Effector memory CD4-positive, alpha-beta T cell (primary cell): ENCODE data around the gene DOHH.
"Not testable (repeated sequence)": the region's sequence is repeated elsewhere in the genome, so short reads cannot be mapped to it uniquely, and the experiment has no call there.

Experiments
- DNase-seq, 3 donors: peaks; one replicate each; pipeline ENCODE4 v3.0.0-alpha.2; 2020
- H3K27ac ChIP-seq: 2 replicates; pipeline ENCODE4 v1.7.0; 2013; ENCODE audit warnings: mild to moderate bottlenecking, low read length, moderate library complexity; ENCODE audit not compliant: insufficient read depth, poor library complexity, severe bottlenecking
- H3K27me3 ChIP-seq: replicated peaks from 2 replicates; pipeline ENCODE4 v1.7.0; 2013; ENCODE audit warnings: mild to moderate bottlenecking, low read length; ENCODE audit not compliant: insufficient read depth, control insufficient read depth, poor library complexity, severe bottlenecking
- H3K36me3 ChIP-seq: 2 replicates; pipeline ENCODE4 v1.7.0; 2013; ENCODE audit warnings: mild to moderate bottlenecking, low read length, moderate library complexity; ENCODE audit not compliant: control insufficient read depth, insufficient read depth
- H3K4me1 ChIP-seq: 2 replicates; pipeline ENCODE4 v1.7.0; 2013; ENCODE audit warnings: low read length, mild to moderate bottlenecking; ENCODE audit not compliant: control insufficient read depth, insufficient read depth, poor library complexity, severe bottlenecking
- H3K4me3 ChIP-seq: 2 replicates; pipeline ENCODE4 v1.7.0; 2013; ENCODE audit warnings: low read length, low read depth, mild to moderate bottlenecking; ENCODE audit not compliant: insufficient read depth, poor library complexity, severe bottlenecking
- H3K9me3 ChIP-seq: 2 replicates; pipeline ENCODE4 v1.7.0; 2013; ENCODE audit warnings: mild to moderate bottlenecking, low read length, moderate library complexity; ENCODE audit not compliant: control insufficient read depth

The DOHH gene

GRCh38 chr19:3452171-3452941, 48.1 kb downstream of the DOHH start:
- peaks cover 40% of the 10 kb centered on the region for H3K36me3 ChIP-seq
- H3K9me3 ChIP-seq, result no peaks in the 10 kb centered on the region
- no peak for DNase-seq
- H3K4me1 ChIP-seq, result no peaks in the 10 kb centered on the region
- H3K27me3 ChIP-seq, result no peaks in the 10 kb centered on the region
- H3K27ac ChIP-seq, result no peak overlapping the region
- no peak overlapping the region for H3K4me3 ChIP-seq

- Histone ChIP-seq H3K27ac (no peak overlapping the region), H3K27me3 (no peaks in the 10 kb centered on the region), H3K4me3 (no peak overlapping the region), H3K9me3 (no peaks in the 10 kb centered on the region), H3K4me1 (no peaks in the 10 kb centered on the region), H3K36me3 (peaks cover 40% of the 10 kb centered on the region)
- DNase-seq, result no peak
Observed at GRCh38 chr19:3451451-3451866, 49.0 kb downstream of the DOHH start.

GRCh38 chr19:3450796-3451411, 49.6 kb downstream of the DOHH start:
- no peak for DNase-seq
- H3K27me3 ChIP-seq, result no peaks in the 10 kb centered on the region
- H3K4me3 ChIP-seq, result no peak overlapping the region
- peaks cover 40% of the 10 kb centered on the region for H3K36me3 ChIP-seq
- H3K9me3 ChIP-seq, result no peaks in the 10 kb centered on the region
- no peak overlapping the region for H3K27ac ChIP-seq
- H3K4me1 ChIP-seq, result no peaks in the 10 kb centered on the region

- Histone ChIP-seq H3K9me3 (no peaks in the 10 kb centered on the region), H3K27me3 (no peaks in the 10 kb centered on the region), H3K4me3 (no peak overlapping the region), H3K27ac (no peak overlapping the region), H3K4me1 (no peaks in the 10 kb centered on the region), H3K36me3 (peaks cover 23% of the 10 kb centered on the region)
- no peak for DNase-seq
Observed at GRCh38 chr19:3448616-3449334, 51.7 kb downstream of the DOHH start.

- not testable (repeated sequence) for H3K9me3 ChIP-seq, H3K27ac ChIP-seq, H3K27me3 ChIP-seq, H3K36me3 ChIP-seq, H3K4me3 ChIP-seq, H3K4me1 ChIP-seq, DNase-seq
Observed at GRCh38 chr19:3446657-3447056, 53.8 kb downstream of the DOHH start.

- Histone ChIP-seq H3K27me3 (no peaks in the 10 kb centered on the region), H3K4me1 (no peaks in the 10 kb centered on the region), H3K27ac (no peak overlapping the region), H3K9me3 (no peaks in the 10 kb centered on the region), H3K4me3 (no peak overlapping the region), H3K36me3 (no peaks in the 10 kb centered on the region)
- no peak for DNase-seq
Observed at GRCh38 chr19:3444695-3445234, 55.7 kb downstream of the DOHH start.

GRCh38 chr19:3443840-3444694, 56.4 kb downstream of the DOHH start:
- H3K27me3 ChIP-seq, result no peaks in the 10 kb centered on the region
- H3K36me3 ChIP-seq, result no peaks in the 10 kb centered on the region
- H3K9me3 ChIP-seq, result no peaks in the 10 kb centered on the region
- H3K4me3 ChIP-seq, result no peak overlapping the region
- no peak overlapping the region for H3K27ac ChIP-seq
- H3K4me1 ChIP-seq, result no peaks in the 10 kb centered on the region
- DNase-seq, result no peak

GRCh38 chr19:3442487-3443071, 57.9 kb downstream of the DOHH start:
- no peaks in the 10 kb centered on the region for H3K27me3 ChIP-seq
- no peaks in the 10 kb centered on the region for H3K4me1 ChIP-seq
- H3K9me3 ChIP-seq, result no peaks in the 10 kb centered on the region
- no peak overlapping the region for H3K4me3 ChIP-seq
- DNase-seq, result no peak
- no peak overlapping the region for H3K27ac ChIP-seq
- no peaks in the 10 kb centered on the region for H3K36me3 ChIP-seq

- Histone ChIP-seq H3K27ac (no peak overlapping the region), H3K36me3 (no peaks in the 10 kb centered on the region)
- DNase-seq, result no peak
Observed at GRCh38 chr19:3441986-3442329, 58.5 kb downstream of the DOHH start.

More at GRCh38 chr19:3441986-3442329, 58.5 kb downstream of the DOHH start:
- Histone ChIP-seq H3K4me3 (no peak overlapping the region), H3K4me1 (no peaks in the 10 kb centered on the region), H3K27me3 (no peaks in the 10 kb centered on the region), H3K9me3 (no peaks in the 10 kb centered on the region)
